Measurements from ENCODE around the gene GBX1.
A peak's percentile ranks its signal among the peaks of the same experiment; 100 is the strongest.

The GBX1 gene

GRCh38 chr7:151167197-151167961 is at the start of gene GBX1:
TSS of gene GBX1 (minus strand) at chr7:151167694. CDS start at chr7:151167548, 146 bp downstream.
- DNase-seq, result peak; percentile 11

- no peak for DNase-seq
Observed at GRCh38 chr7:151215396-151215795, 47.9 kb upstream of the GBX1 start.

GRCh38 chr7:151213826-151214225 is 46.3 kb upstream of the GBX1 start:
- no peak for DNase-seq

GRCh38 chr7:151212626-151213025 is 45.1 kb upstream of the GBX1 start:
- DNase-seq, result no peak

- DNase-seq, result no peak
Observed at GRCh38 chr7:151211155-151211772, 43.8 kb upstream of the GBX1 start.

- DNase-seq, result no peak
Observed at GRCh38 chr7:151210087-151210854, 42.8 kb upstream of the GBX1 start, which contains the start of gene H2BK1. TSS of gene H2BK1 (minus strand) at chr7:151210488. CDS start at chr7:151210318, 170 bp downstream.

GRCh38 chr7:151209588-151209987 is 42.1 kb upstream of the GBX1 start:
- no peak for DNase-seq

- DNase-seq, result no peak
Observed at GRCh38 chr7:151208253-151208862, 40.9 kb upstream of the GBX1 start.

- no peak for DNase-seq
Observed at GRCh38 chr7:151207804-151208203, 40.3 kb upstream of the GBX1 start.

GRCh38 chr7:151207315-151207714 is 39.8 kb upstream of the GBX1 start:
- DNase-seq, result no peak

GRCh38 chr7:151206914-151207313 is 39.4 kb upstream of the GBX1 start:
- peak; percentile 90 for DNase-seq

GRCh38 chr7:151205730-151206129 is 38.2 kb upstream of the GBX1 start:
- no peak for DNase-seq

- DNase-seq, result no peak
Observed at GRCh38 chr7:151204383-151205032, 37.0 kb upstream of the GBX1 start.

- DNase-seq, result no peak
Observed at GRCh38 chr7:151202836-151203235, 35.3 kb upstream of the GBX1 start.

- DNase-seq, result no peak
Observed at GRCh38 chr7:151201751-151202150, 34.3 kb upstream of the GBX1 start.

- DNase-seq, result no peak
Observed at GRCh38 chr7:151201344-151201743, 33.9 kb upstream of the GBX1 start.

GRCh38 chr7:151198945-151199848 is 31.7 kb upstream of the GBX1 start:
- no peak for DNase-seq

GRCh38 chr7:151197932-151198331 is 30.4 kb upstream of the GBX1 start:
- DNase-seq, result no peak

GRCh38 chr7:151195616-151196450 is 28.3 kb upstream of the GBX1 start:
- no peak for DNase-seq

- DNase-seq, result no peak
Observed at GRCh38 chr7:151194188-151194587, 26.7 kb upstream of the GBX1 start.

Data from hematopoietic multipotent progenitor cell treated with erythropoietin and hydrocortisone succinate and interleukin-3 and kit ligand, for 4 days (in vitro differentiated cells).